Panc1 (cell line): ENCODE measurements around the gene RASL10A.

ENCODE experiments used
- POLR2AphosphoS5 ChIP-seq: IDR thresholded peaks from 2 replicates; pipeline ENCODE4 v1.6.1; 2012; ENCODE audit warnings: mild to moderate bottlenecking, low read depth, low read length, moderate library complexity
- SIN3A ChIP-seq: IDR thresholded peaks from 2 replicates; pipeline ENCODE4 v1.6.1; 2012; ENCODE audit warnings: low read depth, mild to moderate bottlenecking, low read length, moderate library complexity, borderline replicate concordance; ENCODE audit not compliant: insufficient read depth
- TCF7L2 ChIP-seq: IDR thresholded peaks from 2 replicates; pipeline ENCODE4 v1.6.1; 2011; ENCODE audit warnings: mild to moderate bottlenecking, low read depth, low read length, inconsistent platforms
- TF ChIP-seq, protein P1 (sequence below): fragments of 450-650 bp; IDR thresholded peaks from 2 replicates; pipeline ENCODE4 v1.5.1; 2017; ENCODE audit warnings: mild to moderate bottlenecking

DNA sequence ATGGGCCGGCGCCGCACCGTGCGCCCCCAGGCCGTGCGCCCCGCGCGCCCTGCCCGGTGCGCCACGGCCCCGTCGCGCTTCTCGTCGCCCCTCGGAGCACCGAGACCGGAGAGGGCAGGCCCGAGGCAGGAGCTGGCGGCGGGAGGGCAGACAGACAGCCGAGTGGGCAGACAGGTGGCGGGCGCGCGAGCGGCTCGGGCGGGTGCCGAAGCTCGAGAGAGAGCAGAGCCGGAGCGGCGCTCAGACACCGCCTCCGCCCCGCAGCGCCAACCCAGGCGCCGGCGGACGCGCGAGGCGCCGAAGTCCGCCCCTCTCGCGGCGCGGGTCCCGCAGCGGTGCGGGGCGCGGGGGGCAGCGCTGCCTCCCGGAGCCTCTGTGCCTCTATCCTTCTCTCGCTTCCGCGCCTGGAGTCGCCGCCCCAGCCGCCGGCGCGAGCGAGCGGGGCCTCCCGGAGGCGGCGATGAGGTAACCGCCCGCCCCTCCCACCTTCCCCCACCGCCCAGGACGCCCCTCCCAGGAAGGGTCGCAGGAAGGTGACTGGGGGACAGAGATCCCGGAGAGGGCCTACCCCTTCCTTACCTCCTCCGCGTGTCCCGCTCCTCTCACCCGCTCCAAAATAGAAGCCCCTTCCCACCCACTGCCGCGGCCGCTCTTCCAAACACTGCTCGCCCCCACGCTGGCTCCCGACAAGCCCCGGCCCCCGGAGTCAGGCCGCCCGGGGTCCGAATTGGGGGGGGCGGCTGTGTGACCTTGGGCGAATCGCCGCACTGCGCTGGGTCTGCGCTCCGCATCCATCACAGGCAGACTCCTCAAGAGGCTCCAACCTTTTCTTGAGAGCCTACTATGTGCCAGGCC lies at the start of gene RASL10A:
- TF ChIP-seq, protein P1, sequence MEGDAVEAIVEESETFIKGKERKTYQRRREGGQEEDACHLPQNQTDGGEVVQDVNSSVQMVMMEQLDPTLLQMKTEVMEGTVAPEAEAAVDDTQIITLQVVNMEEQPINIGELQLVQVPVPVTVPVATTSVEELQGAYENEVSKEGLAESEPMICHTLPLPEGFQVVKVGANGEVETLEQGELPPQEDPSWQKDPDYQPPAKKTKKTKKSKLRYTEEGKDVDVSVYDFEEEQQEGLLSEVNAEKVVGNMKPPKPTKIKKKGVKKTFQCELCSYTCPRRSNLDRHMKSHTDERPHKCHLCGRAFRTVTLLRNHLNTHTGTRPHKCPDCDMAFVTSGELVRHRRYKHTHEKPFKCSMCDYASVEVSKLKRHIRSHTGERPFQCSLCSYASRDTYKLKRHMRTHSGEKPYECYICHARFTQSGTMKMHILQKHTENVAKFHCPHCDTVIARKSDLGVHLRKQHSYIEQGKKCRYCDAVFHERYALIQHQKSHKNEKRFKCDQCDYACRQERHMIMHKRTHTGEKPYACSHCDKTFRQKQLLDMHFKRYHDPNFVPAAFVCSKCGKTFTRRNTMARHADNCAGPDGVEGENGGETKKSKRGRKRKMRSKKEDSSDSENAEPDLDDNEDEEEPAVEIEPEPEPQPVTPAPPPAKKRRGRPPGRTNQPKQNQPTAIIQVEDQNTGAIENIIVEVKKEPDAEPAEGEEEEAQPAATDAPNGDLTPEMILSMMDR: no peak
- TF ChIP-seq SIN3A (no peak), POLR2AphosphoS5 (no peak), TCF7L2 (no peak)
